GM13977 (cell line): ENCODE measurements around the gene PKMYT1.
"Not testable (repeated sequence)": the region's sequence is repeated elsewhere in the genome, so short reads cannot be mapped to it uniquely, and the experiment has no call there.

Experiments
- DNase-seq: peaks from one replicate; pipeline ENCODE4 v3.0.0; 2012; ENCODE audit warnings: low spot score
- in situ Hi-C: fragments of 300-500 bp; cut with MboI; formaldehyde crosslinking; loops from one replicate; pipeline ENCODE4 v1.12.0; 2022; ENCODE audit warnings: low sequenced_read_pairs, low pct_unique_long_range_greater_than_20kb, mixed read lengths, inconsistent platforms; ENCODE audit not compliant: unreplicated experiment
- TF ChIP-seq, protein P1 (sequence below): IDR thresholded peaks from 2 replicates; pipeline ENCODE4 v1.5.1; 2012; ENCODE audit warnings: mild to moderate bottlenecking, control low read depth; ENCODE audit not compliant: insufficient read depth; ENCODE audit errors: extremely low read depth, missing control alignments

PKMYT1 gene

DNA sequence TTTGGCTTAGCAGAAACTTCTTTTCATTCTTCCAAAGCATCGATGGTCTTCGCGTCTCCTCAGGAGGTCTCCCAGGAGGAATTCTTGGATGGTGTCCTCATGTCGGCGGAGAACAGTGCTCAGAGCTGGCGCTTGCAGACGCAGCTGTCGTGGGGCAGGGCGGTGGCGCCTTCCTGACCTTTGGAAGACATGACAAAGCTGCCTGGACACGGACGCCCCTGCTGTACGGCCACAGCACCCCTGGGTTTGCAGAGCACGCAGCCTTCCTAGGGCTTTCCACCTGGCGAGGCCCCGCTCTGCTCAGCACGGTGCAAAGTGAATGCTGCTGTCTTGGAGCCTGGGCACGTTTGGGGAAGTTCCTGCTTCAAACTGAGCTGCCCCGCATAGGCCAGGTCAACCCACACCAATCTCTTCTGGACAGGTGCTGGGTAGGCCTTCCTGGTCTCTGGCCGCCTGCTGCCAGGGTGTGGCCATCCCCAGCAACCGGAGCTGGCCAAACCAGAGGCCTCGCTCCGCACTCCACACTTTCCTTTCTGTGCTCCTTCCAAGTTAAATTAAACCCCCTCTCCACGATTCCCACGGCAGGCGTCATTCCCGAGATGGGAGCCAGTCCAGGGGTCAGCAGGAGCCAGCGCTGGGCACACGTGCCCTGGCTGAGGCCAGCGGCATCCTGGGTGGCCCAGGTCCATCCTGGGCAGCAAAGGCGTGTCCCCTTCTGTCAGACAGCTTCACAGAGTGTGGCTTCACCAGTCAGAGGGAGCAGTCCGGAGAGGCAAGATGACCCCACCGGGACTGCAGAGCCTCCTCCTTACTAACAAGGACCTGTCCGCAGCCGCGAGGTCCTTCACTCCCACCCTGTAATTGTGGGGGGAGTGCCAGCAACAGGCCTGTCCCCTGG lies 31.2 kb downstream of the PKMYT1 start:
- DNase-seq, result no peak
- in situ Hi-C loops, result no loop called here
- TF ChIP-seq, protein P1, sequence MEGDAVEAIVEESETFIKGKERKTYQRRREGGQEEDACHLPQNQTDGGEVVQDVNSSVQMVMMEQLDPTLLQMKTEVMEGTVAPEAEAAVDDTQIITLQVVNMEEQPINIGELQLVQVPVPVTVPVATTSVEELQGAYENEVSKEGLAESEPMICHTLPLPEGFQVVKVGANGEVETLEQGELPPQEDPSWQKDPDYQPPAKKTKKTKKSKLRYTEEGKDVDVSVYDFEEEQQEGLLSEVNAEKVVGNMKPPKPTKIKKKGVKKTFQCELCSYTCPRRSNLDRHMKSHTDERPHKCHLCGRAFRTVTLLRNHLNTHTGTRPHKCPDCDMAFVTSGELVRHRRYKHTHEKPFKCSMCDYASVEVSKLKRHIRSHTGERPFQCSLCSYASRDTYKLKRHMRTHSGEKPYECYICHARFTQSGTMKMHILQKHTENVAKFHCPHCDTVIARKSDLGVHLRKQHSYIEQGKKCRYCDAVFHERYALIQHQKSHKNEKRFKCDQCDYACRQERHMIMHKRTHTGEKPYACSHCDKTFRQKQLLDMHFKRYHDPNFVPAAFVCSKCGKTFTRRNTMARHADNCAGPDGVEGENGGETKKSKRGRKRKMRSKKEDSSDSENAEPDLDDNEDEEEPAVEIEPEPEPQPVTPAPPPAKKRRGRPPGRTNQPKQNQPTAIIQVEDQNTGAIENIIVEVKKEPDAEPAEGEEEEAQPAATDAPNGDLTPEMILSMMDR, result no peak

DNA sequence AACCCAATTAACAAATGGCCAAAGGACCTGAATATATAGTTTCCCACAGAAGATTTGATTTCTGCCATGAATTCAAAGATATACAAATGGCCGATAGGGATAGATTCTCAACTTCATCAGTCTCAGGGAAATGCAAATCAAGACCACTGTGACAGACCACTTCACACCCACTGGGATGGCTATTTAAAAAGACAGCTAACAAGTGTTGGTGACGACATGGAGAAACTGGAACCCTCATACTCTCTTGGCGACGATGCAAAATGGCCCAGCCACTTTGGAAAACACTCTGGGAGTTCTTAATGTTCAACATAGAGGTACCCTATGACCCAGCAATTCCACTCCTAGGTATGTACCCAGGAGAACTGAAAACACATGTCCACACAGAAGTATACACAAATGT lies 33.6 kb downstream of the PKMYT1 start:
- TF ChIP-seq, protein P1, result no peak
- no peak for DNase-seq
- in situ Hi-C loops, result no loop called here

DNA sequence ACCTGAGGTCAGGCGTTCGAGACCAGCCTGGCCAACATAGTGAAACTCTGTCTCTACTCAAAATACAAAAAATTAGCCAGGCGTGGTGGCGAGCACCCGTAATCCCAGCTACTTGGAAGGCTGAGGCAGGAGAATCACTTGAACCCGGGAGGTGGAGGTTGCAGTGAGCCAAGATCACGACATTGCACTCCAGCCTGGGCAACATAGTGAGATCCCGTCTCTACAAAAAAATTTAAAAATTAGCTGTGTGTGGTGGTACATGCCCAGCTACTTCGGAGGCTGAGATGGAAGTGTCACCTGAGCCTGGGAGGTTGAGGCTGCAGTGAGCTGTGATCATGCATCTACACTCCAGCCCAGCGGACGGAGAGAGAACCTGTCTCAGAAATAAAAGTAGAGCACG lies 36.5 kb downstream of the PKMYT1 start:
- DNase-seq, result not testable (repeated sequence)

DNA sequence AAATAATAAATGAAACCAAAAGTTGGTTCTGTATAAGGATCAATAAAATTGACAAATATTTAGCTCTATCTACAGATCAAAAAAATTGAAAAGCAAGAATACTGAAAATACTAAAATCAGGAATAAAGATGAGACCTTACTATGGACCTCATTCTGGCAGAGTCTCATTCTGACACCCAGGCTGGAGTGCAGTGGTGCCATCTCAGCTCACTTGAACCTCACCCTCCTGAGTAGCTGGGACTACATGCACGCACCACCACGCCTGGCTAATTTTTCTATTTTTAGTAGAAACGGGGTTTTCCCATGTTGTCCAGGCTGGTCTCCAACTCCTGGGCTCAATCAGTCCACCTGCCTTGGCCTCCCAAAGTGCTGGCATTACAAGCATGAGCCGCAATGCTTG lies 38.2 kb downstream of the PKMYT1 start:
- TF ChIP-seq, protein P1, result no peak
- no peak for DNase-seq
- in situ Hi-C loops, result no loop called here

More for the DNA sequence above, 36.5 kb downstream of the PKMYT1 start:
- in situ Hi-C loops, result not testable (repeated sequence)

DNA sequence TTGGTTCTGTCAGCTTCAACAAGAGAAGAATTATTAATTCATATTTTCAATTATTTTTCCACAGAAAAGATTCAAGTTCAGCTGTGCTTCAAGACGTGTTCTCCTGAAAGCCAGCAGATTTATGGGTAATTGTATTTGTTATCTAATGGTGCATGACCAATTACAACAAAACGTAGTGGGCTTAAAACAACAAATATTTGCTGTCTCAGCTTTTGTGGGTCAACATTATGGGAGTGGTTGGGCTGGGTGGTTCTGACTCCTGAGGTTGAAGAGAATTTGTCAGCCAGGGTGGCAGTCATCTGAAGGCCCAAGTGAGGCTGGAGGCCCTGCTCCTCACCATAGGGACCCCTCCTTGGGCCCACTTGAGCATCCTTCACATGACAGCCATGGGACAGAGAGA lies 40.3 kb downstream of the PKMYT1 start:
- DNase-seq, result no peak
- TF ChIP-seq, protein P1, result no peak
- in situ Hi-C loops, result no loop called here

DNA sequence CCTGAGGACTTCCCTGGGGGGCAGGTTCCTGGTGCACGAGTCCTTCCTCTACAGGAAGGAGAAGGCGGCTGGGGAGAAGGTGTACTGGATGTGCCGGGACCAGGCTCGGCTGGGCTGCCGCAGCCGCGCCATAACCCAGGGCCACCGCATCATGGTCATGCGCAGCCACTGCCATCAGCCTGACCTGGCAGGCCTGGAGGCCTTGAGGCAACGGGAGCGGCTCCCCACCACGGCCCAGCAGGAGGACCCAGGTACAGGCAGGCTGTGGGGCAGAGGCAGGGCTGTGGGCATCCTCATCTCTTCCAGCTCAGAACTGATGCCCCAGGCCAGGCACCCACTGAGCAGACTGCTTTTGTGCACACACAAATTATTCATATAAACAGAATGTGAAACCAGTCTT lies 42.0 kb downstream of the PKMYT1 start:
- no peak for DNase-seq
- TF ChIP-seq, protein P1, result no peak
- in situ Hi-C loops, result no loop called here

DNA sequence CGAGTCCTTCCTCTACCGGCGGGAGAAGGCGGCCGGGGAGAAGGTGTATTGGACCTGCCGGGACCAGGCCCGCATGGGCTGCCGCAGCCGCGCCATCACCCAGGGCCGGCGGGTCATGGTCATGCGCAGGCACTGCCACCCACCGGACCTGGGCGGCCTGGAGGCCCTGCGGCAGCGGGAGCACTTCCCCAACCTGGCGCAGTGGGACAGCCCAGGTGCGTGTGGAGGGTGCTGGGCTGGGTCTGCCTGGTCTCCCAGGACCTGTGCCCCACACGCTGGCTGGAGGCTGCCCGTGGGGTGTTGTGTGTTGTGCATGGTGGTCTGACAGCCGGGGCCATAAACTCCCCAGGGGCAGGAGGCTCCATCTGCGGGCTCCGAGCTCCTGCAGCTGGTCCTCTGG lies 43.1 kb downstream of the PKMYT1 start:
- TF ChIP-seq, protein P1, result no peak
- in situ Hi-C loops, result no loop called here
- DNase-seq, result no peak
